GM12872 (cell line): ENCODE data around the gene SLC39A2.
"Not testable (repeated sequence)": the region's sequence is repeated elsewhere in the genome, so short reads cannot be mapped to it uniquely, and the experiment has no call there.

Experiments used
- CTCF ChIP-seq: IDR thresholded peaks from 3 replicates; pipeline ENCODE4 v1.5.1; 2011; ENCODE audit warnings: low read depth, mild to moderate bottlenecking, low read length, moderate library complexity; ENCODE audit not compliant: insufficient read depth

Gene SLC39A2

GRCh38 chr14:20998674-20999366 is at the start of gene SLC39A2:
Gene SLC39A2 (plus strand): TSS chr14:20999293. CDS start chr14:20999447, 154 bp downstream.
- no peak for TF ChIP-seq CTCF

GRCh38 chr14:20954736-20955537 is 44.2 kb upstream of the SLC39A2 start, which contains the start of gene RNASE2:
Gene RNASE2 (plus strand): TSS chr14:20955487. CDS start chr14:20955772, 285 bp downstream.
- TF ChIP-seq CTCF, result not testable (repeated sequence)

GRCh38 chr14:20956376-20956976 is 42.6 kb upstream of the SLC39A2 start:
- no peak for TF ChIP-seq CTCF

- no peak for TF ChIP-seq CTCF
Measured at GRCh38 chr14:20969336-20969735, 29.8 kb upstream of the SLC39A2 start.

GRCh38 chr14:20970647-20970982 is 28.5 kb upstream of the SLC39A2 start:
- no peak for TF ChIP-seq CTCF

- TF ChIP-seq CTCF, result peak; percentile 98
Measured at GRCh38 chr14:20970983-20971704, 27.9 kb upstream of the SLC39A2 start.

- no peak for TF ChIP-seq CTCF
Measured at GRCh38 chr14:20971705-20972021, 27.4 kb upstream of the SLC39A2 start.
